Measurements from ENCODE around the gene PATJ. TPM values are rescaled to one million over a fixed set of nuclear protein-coding genes. Genes with fewer than 3 reads are reported as not detected.

PATJ gene
- total RNA-seq, 1 donor from 2014 or later: 31.2 TPM

GRCh38 chr1:62024690-62025089 is 282.4 kb downstream of the PATJ start:
- TF ChIP-seq CTCF (IDR thresholded peaks at IDR 0.05): no peak
- POLR2A ChIA-PET: no interaction called here
- Mint-ChIP-seq H3K9me3 (peaks cover 3% of the 10 kb centered on the region), H3K4me3 (no peak overlapping the region), H3K36me3 (ENCODE audit: low read depth) (peaks cover 36% of the 10 kb centered on the region), H3K27ac (no peak overlapping the region), H3K4me1 (peaks cover 2% of the 10 kb centered on the region), H3K27me3 (no peaks in the 10 kb centered on the region)
- CTCF ChIA-PET: no interaction called here
- ATAC-seq (ENCODE audit: low read depth) (no peak), DNase-seq (no peak)
- intact Hi-C loops (cut with micrococcal nuclease): no loop called here

DNA sequence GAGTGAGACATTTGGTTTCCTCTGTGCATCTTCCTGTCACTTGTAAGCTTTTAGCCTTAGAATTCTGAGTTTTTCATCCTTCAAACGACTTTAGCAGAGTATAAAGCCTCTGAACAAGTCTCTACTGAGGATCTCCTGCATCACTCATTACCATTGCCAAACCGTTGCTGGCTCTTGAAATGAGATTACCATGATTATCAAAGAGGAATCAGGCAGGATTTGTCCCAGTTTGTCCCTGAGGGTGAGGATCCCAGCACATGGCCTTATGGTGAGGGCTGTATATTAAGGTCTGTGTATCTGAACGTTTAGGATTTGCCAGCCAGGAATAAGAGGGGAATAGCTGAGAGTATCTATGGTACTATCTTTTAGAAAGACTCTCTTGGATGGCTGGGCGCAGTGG is 282.9 kb downstream of the PATJ start:
- Mint-ChIP-seq H3K27me3 (no peaks in the 10 kb centered on the region), H3K4me3 (no peak overlapping the region), H3K27ac (no peak overlapping the region), H3K4me1 (peaks cover 6% of the 10 kb centered on the region), H3K36me3 (ENCODE audit: low read depth) (peaks cover 33% of the 10 kb centered on the region), H3K9me3 (peaks cover 3% of the 10 kb centered on the region)
- ChIA-PET POLR2A (no interaction called here), CTCF (no interaction called here)
- no peak for ATAC-seq (ENCODE audit: low read depth)
- no peak for TF ChIP-seq CTCF (IDR thresholded peaks at IDR 0.05)
- DNase-seq: no peak
- intact Hi-C loops (cut with micrococcal nuclease): no loop called here

DNA sequence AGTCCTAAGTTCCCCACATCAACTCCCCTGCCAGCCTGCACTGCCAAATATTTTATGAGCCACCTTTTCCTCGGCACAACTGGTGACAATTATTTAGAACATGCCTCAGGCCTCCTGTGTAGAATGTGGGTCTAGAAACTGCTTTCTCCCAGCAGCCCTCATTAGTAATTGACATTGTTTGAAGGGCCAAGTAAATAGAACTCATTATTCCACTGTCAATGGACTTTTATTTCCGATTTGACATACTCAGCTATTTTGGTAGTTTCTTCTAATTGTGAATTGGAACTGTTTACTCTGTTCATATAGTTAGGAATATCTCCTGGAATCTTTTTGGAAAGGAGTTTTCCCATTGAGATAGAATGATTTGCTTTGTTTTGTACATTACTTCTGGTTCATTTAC is 283.6 kb downstream of the PATJ start:
- ChIA-PET CTCF (no interaction called here), POLR2A (no interaction called here)
- DNase-seq (no peak), ATAC-seq (ENCODE audit: low read depth) (no peak)
- H3K4me3 Mint-ChIP-seq: no peak overlapping the region
- TF ChIP-seq CTCF (IDR thresholded peaks at IDR 0.05): no peak
- H3K9me3 Mint-ChIP-seq: peaks cover 3% of the 10 kb centered on the region
- H3K27me3 Mint-ChIP-seq: no peaks in the 10 kb centered on the region
- H3K36me3 Mint-ChIP-seq (ENCODE audit: low read depth): peaks cover 30% of the 10 kb centered on the region
- intact Hi-C loops (cut with micrococcal nuclease): no loop called here
- no peak overlapping the region for H3K27ac Mint-ChIP-seq
- peaks cover 12% of the 10 kb centered on the region for H3K4me1 Mint-ChIP-seq

GRCh38 chr1:62029704-62030103 is 287.4 kb downstream of the PATJ start:
- intact Hi-C loops (cut with micrococcal nuclease): no loop called here
- ATAC-seq (ENCODE audit: low read depth) (no peak), DNase-seq (no peak)
- POLR2A ChIA-PET: no interaction called here
- H3K9me3 Mint-ChIP-seq: peaks cover 3% of the 10 kb centered on the region
- CTCF ChIA-PET: no interaction called here
- no peak for TF ChIP-seq CTCF (IDR thresholded peaks at IDR 0.05)
- H3K4me3 Mint-ChIP-seq: no peak overlapping the region
- no peaks in the 10 kb centered on the region for H3K27me3 Mint-ChIP-seq
- no peak overlapping the region for H3K27ac Mint-ChIP-seq
- H3K36me3 Mint-ChIP-seq (ENCODE audit: low read depth): peaks cover 38% of the 10 kb centered on the region
- H3K4me1 Mint-ChIP-seq: peaks cover 15% of the 10 kb centered on the region

GRCh38 chr1:62034790-62035189 is 292.5 kb downstream of the PATJ start:
- ChIA-PET POLR2A (no interaction called here), CTCF (no interaction called here)
- Mint-ChIP-seq H3K27ac (no peak overlapping the region), H3K27me3 (no peaks in the 10 kb centered on the region), H3K36me3 (ENCODE audit: low read depth) (peaks cover 12% of the 10 kb centered on the region), H3K4me3 (no peak overlapping the region), H3K9me3 (no peaks in the 10 kb centered on the region), H3K4me1 (peaks cover 12% of the 10 kb centered on the region)
- DNase-seq: no peak
- no peak for TF ChIP-seq CTCF (IDR thresholded peaks at IDR 0.05)
- no peak for ATAC-seq (ENCODE audit: low read depth)
- intact Hi-C loops (cut with micrococcal nuclease): no loop called here
